ENCODE measurements around the gene TAF8. TPM values are rescaled to one million over a fixed set of nuclear protein-coding genes. Genes with fewer than 3 reads are reported as not detected.

The TAF8 gene
- total RNA-seq, 2 donors from 2014 or later, result 62.6 to 70.4 TPM

GRCh38 chr6:42079941-42080464, 29.7 kb downstream of the TAF8 start:
- Mint-ChIP-seq H3K9me3 (no peaks in the 10 kb centered on the region), H3K36me3 (ENCODE audit: insufficient read depth in 2 of 2) (peaks cover 4 to 9% of the 10 kb centered on the region in 2 donors), H3K27me3 (ENCODE audit: low read depth) (no peaks in the 10 kb centered on the region), H3K4me3 (no peak overlapping the region), H3K27ac (peak overlapping the region; percentile 38), H3K4me1 (ENCODE audit: low read depth) (peaks cover 2% of the 10 kb centered on the region)
- DNase-seq, result no peak
- no peak for ATAC-seq (replicated peaks in 1 of 2)

- Mint-ChIP-seq H3K9me3 (no peaks in the 10 kb centered on the region), H3K27me3 (ENCODE audit: low read depth) (no peaks in the 10 kb centered on the region), H3K4me1 (ENCODE audit: low read depth) (no peaks in the 10 kb centered on the region), H3K36me3 (ENCODE audit: insufficient read depth in 2 of 2) (peaks cover 2 to 3% of the 10 kb centered on the region in 2 donors), H3K27ac (peak overlapping the region; percentile 18), H3K4me3 (no peak overlapping the region)
- no peak for ATAC-seq (replicated peaks in 1 of 2)
- DNase-seq, result no peak
These were observed 33.2 kb downstream of the TAF8 start for GRCh38 chr6:42083530-42083929.

DNA sequence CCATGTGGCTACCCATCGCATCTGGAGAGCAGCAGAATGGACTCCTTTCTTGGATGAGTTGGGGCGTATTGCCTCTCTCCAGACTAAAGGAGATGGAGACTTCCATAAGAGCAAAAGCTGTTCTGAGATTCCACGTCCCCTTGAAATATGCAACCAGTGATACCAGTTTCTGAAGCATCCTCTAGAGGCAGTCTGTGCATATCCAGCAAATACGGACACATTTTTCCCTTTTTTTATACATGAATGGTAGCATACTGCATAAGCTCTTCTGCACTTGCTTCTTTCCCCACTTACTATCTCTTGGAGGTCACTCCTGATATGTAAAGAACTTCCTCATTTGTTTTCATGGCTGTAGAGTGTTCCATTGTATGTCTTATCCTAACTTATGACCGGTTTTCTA, 34.6 kb downstream of the TAF8 start:
- no peaks in the 10 kb centered on the region for H3K9me3 Mint-ChIP-seq
- no peak overlapping the region for H3K27ac Mint-ChIP-seq
- no peak for DNase-seq
- no peak for ATAC-seq (replicated peaks in 1 of 2)
- H3K4me1 Mint-ChIP-seq (ENCODE audit: low read depth), result no peaks in the 10 kb centered on the region
- no peak overlapping the region for H3K4me3 Mint-ChIP-seq
- H3K36me3 Mint-ChIP-seq (ENCODE audit: insufficient read depth in 2 of 2), result peaks cover 1 to 2% of the 10 kb centered on the region in 2 donors
- no peaks in the 10 kb centered on the region for H3K27me3 Mint-ChIP-seq (ENCODE audit: low read depth)

- Mint-ChIP-seq H3K27me3 (ENCODE audit: low read depth) (no peaks in the 10 kb centered on the region), H3K4me1 (ENCODE audit: low read depth) (no peaks in the 10 kb centered on the region), H3K36me3 (ENCODE audit: insufficient read depth in 2 of 2) (no peaks in the 10 kb centered on the region)
These were observed 36.0 kb downstream of the TAF8 start for GRCh38 chr6:42086046-42087035.

DNA sequence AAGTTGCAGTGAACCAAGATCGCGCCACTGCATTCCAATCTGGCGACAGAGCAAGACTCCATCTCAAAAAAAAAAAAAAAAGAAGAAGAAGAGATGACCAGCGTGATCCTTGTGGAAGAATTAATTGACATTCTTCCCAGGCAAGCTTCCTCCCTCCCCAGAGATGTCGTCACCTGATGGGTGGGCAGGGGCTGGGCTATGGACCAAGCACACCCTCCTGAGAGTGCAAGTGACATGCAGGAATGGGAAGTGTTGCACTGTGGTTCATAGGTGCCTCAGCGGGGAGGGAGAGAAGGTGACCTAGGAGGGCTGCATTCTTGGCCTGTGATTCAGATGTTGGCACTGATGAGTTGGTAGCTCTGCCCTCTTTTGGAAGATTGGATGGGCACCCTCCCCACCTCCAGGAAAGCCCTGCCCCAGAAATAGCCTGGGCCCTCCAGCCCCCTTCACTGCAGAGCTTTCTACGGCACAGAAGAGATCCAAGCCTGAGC, 37.8 kb downstream of the TAF8 start:
- Mint-ChIP-seq H3K27ac (no peak overlapping the region), H3K4me3 (no peak overlapping the region), H3K36me3 (ENCODE audit: insufficient read depth in 2 of 2) (no peaks in the 10 kb centered on the region), H3K9me3 (no peaks in the 10 kb centered on the region), H3K4me1 (ENCODE audit: low read depth) (no peaks in the 10 kb centered on the region), H3K27me3 (ENCODE audit: low read depth) (no peaks in the 10 kb centered on the region)
- DNase-seq (no peak), ATAC-seq (replicated peaks in 1 of 2) (no peak)

More at GRCh38 chr6:42086046-42087035, 36.0 kb downstream of the TAF8 start:
- H3K4me3 Mint-ChIP-seq, result no peak overlapping the region
- no peak overlapping the region for H3K27ac Mint-ChIP-seq
- DNase-seq (no peak), ATAC-seq (replicated peaks in 1 of 2) (no peak)
- H3K9me3 Mint-ChIP-seq, result no peaks in the 10 kb centered on the region

GRCh38 chr6:42090819-42091717, 40.7 kb downstream of the TAF8 start:
- H3K4me3 Mint-ChIP-seq, result no peak overlapping the region
- no peaks in the 10 kb centered on the region for H3K27me3 Mint-ChIP-seq (ENCODE audit: low read depth)
- ATAC-seq (replicated peaks in 1 of 2) (no peak), DNase-seq (no peak)
- H3K36me3 Mint-ChIP-seq (ENCODE audit: insufficient read depth in 2 of 2), result no peaks in the 10 kb centered on the region
- H3K27ac Mint-ChIP-seq, result no peak overlapping the region
- H3K9me3 Mint-ChIP-seq, result no peaks in the 10 kb centered on the region
- no peaks in the 10 kb centered on the region for H3K4me1 Mint-ChIP-seq (ENCODE audit: low read depth)

DNA sequence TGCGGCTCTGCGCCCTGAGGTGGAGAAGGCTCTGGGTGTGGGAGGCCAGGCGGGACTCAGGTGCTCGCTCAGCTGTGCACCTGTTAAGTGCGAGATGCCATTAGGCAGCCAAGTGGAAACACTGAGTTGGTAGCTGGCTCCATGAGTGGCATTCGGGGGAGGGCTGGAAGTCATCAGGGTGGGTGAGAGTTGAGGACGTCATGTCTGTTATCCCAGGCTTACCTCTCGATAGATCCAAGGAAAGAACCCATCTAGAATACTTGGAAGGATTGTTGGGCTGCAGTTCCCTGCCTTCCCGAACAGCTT, 41.3 kb downstream of the TAF8 start:
- Mint-ChIP-seq H3K9me3 (no peaks in the 10 kb centered on the region), H3K36me3 (ENCODE audit: insufficient read depth in 2 of 2) (no peaks in the 10 kb centered on the region), H3K4me1 (ENCODE audit: low read depth) (no peaks in the 10 kb centered on the region), H3K27me3 (ENCODE audit: low read depth) (no peaks in the 10 kb centered on the region), H3K4me3 (no peak overlapping the region), H3K27ac (no peak overlapping the region)
- ATAC-seq (replicated peaks in 1 of 2), result no peak
- no peak for DNase-seq

- Mint-ChIP-seq H3K9me3 (no peaks in the 10 kb centered on the region), H3K4me1 (ENCODE audit: low read depth) (peaks cover 12% of the 10 kb centered on the region), H3K27ac (no peak overlapping the region), H3K36me3 (ENCODE audit: insufficient read depth in 2 of 2) (no peaks in the 10 kb centered on the region), H3K27me3 (ENCODE audit: low read depth) (no peaks in the 10 kb centered on the region), H3K4me3 (no peak overlapping the region)
- ATAC-seq (replicated peaks in 1 of 2) (no peak), DNase-seq (no peak)
These were observed 43.4 kb downstream of the TAF8 start for GRCh38 chr6:42093582-42094329.

- H3K27ac Mint-ChIP-seq, result no peak overlapping the region
- H3K4me1 Mint-ChIP-seq (ENCODE audit: low read depth), result peaks cover 25% of the 10 kb centered on the region
- H3K27me3 Mint-ChIP-seq (ENCODE audit: low read depth), result no peaks in the 10 kb centered on the region
- DNase-seq (no peak), ATAC-seq (replicated peaks in 1 of 2) (no peak)
- H3K36me3 Mint-ChIP-seq (ENCODE audit: insufficient read depth in 2 of 2), result no peaks in the 10 kb centered on the region
- no peak overlapping the region for H3K4me3 Mint-ChIP-seq
- H3K9me3 Mint-ChIP-seq, result no peaks in the 10 kb centered on the region
These were observed 44.8 kb downstream of the TAF8 start for GRCh38 chr6:42095094-42095493.

DNA sequence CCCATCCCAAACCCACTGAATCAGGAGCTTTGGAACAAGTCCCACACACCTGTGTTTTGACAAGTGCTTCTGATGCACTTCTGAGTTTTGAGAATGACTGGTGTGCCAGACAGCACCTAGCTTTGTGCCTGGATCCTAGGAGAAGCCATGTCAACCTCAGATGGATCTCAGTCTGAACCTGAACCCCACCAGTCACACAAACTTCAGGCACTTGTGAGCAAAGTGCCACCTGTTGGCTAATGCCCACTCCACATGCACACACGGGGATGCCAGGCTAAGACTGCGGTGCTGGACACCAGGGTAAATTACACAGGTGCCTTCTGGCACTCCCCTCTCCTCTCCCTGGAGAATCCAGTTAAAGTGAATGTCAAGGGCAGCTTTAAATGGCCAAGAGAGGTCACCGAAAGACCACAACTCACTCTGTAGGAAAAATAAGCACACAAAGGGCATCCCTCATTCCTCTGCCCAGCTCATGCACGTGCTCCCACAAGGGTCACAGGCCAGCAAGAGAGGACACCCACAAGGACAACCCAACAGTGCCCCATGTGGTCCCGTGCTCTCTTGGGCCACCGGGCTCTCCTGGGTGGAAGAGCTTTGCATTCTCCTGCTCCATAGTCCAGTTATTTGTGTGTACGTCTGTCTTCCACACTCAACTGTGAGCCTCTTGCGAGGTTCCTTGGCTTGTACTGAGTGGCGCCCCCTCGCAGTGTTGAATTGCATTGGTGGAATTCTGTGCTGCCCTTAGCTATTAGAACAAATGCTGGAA, 45.6 kb downstream of the TAF8 start:
- H3K27me3 Mint-ChIP-seq (ENCODE audit: low read depth), result no peaks in the 10 kb centered on the region
- H3K27ac Mint-ChIP-seq, result no peak overlapping the region
- H3K4me1 Mint-ChIP-seq (ENCODE audit: low read depth), result peaks cover 34% of the 10 kb centered on the region
- no peaks in the 10 kb centered on the region for H3K9me3 Mint-ChIP-seq
- ATAC-seq (replicated peaks in 1 of 2) (no peak), DNase-seq (no peak)
- H3K4me3 Mint-ChIP-seq, result no peak overlapping the region
- H3K36me3 Mint-ChIP-seq (ENCODE audit: insufficient read depth in 2 of 2), result no peaks in the 10 kb centered on the region

DNA sequence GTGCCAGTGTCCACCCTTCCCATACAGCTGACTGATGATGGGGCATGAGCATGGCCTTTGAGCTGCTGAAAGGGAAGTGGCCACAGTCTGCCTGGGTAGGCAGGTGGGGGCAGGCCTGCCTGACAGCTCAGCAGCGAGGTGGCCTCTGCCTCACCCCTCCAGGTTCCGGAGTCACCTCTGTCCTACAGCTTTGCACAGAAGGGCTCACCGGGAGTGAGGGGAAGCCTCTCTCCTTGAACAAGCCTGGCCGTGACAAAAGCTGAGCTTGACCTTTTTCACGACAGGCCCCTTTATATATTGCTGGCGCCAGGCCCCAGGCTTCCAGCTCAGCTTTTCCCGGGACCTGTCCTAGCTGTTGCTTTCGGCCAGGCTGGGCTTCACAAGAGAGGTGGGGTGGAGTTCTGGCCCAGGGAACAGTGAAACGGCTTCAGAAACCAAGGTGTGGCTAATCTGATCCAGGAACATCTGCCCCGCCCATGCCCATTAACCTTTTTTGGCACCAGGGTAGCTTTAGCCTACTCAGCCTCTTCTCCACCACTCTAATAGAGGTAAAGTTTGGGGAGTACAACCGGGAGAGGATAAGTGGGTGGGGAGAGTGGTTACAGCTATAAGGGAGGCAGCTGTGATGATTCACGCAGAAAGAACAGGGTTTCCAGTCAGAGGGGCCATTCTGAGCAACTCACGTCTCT, 49.2 kb downstream of the TAF8 start:
- Mint-ChIP-seq H3K27ac (peak overlapping the region; percentile 96), H3K4me1 (ENCODE audit: low read depth) (peaks cover 61% of the 10 kb centered on the region), H3K4me3 (peak overlapping the region; percentile 77 to 80), H3K9me3 (no peaks in the 10 kb centered on the region), H3K27me3 (ENCODE audit: low read depth) (no peaks in the 10 kb centered on the region), H3K36me3 (ENCODE audit: insufficient read depth in 2 of 2) (peaks cover 0 to 2% of the 10 kb centered on the region in 2 donors)
- ATAC-seq (replicated peaks in 1 of 2) (peak; percentile 61 to 73), DNase-seq (peak; percentile 48 to 54)

Data from activated T-cell treated with anti-CD3 and anti-CD28 coated beads, Interleukin-2, amount 50 U/mL, for 72 hours (primary cell).